ENCODE measurements around the gene CDHR2.

The CDHR2 gene

DNA sequence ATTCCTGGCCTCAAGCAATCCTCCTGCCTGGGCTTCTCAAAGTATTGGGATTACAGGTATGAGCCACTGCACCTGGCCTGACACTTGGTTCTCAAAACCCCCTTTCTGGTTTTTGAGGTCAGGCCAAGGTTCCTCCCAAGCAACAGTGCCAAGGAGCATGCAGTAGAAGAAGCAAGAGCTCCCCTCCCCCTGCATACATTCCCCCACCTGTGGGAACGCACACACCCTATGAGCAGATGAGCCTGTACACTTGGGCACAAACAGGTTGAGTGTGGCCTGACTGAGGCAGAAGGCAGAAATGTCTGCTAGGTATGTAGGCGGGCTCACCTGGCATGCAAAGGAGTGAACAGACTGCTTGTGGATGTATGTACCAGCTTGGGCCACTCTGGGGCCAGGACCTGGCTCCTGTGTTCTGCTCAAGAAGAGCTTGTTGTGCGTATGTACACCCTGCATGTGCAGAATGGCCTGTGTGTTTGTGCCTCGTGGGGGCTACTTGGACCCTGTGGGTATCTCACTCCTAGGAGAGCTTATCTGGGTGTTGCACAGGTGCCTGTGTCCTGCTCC is 59.1 kb downstream of the CDHR2 start:
- TF ChIP-seq, protein P1, sequence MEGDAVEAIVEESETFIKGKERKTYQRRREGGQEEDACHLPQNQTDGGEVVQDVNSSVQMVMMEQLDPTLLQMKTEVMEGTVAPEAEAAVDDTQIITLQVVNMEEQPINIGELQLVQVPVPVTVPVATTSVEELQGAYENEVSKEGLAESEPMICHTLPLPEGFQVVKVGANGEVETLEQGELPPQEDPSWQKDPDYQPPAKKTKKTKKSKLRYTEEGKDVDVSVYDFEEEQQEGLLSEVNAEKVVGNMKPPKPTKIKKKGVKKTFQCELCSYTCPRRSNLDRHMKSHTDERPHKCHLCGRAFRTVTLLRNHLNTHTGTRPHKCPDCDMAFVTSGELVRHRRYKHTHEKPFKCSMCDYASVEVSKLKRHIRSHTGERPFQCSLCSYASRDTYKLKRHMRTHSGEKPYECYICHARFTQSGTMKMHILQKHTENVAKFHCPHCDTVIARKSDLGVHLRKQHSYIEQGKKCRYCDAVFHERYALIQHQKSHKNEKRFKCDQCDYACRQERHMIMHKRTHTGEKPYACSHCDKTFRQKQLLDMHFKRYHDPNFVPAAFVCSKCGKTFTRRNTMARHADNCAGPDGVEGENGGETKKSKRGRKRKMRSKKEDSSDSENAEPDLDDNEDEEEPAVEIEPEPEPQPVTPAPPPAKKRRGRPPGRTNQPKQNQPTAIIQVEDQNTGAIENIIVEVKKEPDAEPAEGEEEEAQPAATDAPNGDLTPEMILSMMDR (IDR thresholded peaks at IDR 0.05): no peak
- no peak for TF ChIP-seq ZFX (IDR thresholded peaks at IDR 0.05; ENCODE audit: borderline replicate concordance)
- no peak overlapping the region for H3K27ac ChIP-seq

DNA sequence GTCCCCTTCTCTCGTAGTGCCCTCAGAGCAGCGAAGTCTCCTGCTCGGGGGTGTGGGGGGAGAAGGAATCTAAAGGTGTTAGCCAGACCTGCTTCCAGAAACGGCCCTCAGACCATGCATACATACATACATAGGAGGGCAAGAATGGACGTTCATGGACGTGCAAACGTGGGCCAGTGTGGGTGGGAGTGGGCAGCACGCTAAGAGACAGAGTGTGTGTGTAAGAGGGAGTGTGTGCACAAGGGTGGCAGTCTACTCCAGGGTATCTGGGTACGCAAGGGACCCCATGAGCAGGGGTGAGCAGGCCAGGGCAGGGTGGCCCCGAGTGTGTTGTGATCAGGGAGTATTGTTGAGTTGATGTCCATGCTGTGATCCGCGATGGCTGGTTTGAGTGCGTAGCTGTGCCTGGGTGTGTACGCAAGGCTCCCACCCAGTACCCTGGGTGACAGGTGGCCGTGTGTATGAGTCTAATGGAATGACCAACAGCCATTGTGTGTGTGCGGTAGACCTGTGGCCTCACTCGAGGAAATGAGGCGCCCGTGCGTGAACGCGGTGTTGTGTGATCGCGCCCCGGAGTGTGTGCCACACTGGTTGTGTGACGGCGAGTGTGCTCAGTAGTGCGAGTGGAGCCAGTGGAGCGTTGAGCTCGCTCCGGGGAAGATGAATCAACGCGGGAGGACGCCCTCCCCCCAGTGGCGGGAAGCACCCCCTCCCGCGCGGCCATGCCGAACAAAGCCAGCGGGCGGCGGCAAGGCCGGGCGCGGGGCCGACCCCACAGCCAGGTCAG is 60.0 kb downstream of the CDHR2 start:
- no peak for TF ChIP-seq ZFX (IDR thresholded peaks at IDR 0.05; ENCODE audit: borderline replicate concordance)
- TF ChIP-seq, protein P1 (IDR thresholded peaks at IDR 0.05): no peak
- peak overlapping the region; percentile 83 for H3K27ac ChIP-seq

DNA sequence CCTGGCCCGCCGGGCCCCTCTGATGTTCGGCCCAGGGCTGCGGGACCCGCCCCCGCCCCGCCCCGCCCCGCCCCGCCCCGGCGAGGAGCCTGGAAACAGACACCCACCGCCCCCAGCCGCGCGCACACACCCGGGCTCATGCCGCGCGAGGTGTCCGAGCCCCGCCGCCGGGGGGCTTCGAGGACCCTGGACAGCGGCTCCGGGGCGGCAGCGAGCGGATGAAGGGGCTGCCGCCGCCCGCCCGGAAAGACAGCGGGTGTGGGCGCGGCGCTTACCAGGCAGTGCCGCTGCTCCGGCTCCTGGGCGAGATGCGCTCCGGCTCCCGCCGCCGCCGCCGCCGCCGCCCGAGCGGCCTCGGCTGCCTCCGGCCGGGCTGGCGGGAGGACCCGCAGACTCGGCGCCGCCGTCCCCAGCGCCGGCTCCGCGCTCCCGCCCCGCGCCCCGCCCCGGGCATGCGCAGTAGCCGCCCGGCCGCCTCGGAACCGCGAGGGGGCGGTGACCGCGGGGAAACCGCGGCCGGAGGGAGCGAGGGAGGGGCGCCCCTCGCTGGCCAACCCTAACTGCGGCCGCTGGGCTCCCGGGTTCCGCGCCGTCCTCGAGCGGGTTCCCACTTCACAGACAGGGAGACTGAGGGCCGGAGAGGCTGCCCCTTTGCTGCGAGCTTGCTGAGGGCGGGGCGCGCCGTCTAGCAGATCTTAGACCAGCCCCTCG is 60.7 kb downstream of the CDHR2 start, which contains the start of gene GPRIN1:
Gene GPRIN1, minus strand, starts transcription at position 433 of the 711 bp plus-strand sequence. CDS start 10,322 bp downstream, outside the sequence.
- peak within 1 kb of the TSS; percentile 83 for H3K27ac ChIP-seq
- TF ChIP-seq, protein P1 (IDR thresholded peaks at IDR 0.05): peak; percentile 61
- TF ChIP-seq ZFX (IDR thresholded peaks at IDR 0.05; ENCODE audit: borderline replicate concordance): no peak

DNA sequence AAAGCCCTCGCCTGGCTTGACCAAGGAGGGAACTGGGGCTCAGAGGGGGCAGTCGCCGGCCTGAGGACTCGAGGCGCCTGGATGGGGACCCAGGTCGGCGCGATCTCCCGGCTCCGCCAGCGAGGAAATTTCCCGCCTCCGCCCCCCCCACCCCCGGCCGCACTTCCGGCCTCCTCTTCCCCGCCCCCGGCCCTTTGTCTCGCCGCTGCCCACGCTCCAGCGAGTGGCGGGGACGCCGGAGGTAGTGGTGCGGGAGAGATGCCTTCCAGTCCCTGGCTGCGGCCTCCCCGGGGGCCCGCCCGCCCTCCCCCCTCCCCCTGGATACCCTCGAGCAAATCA is 61.3 kb downstream of the CDHR2 start:
- H3K27ac ChIP-seq: peak overlapping the region; percentile 83
- no peak for TF ChIP-seq ZFX (IDR thresholded peaks at IDR 0.05; ENCODE audit: borderline replicate concordance)
- TF ChIP-seq, protein P1 (IDR thresholded peaks at IDR 0.05): no peak; the same call in 1 of the 2 replicates

DNA sequence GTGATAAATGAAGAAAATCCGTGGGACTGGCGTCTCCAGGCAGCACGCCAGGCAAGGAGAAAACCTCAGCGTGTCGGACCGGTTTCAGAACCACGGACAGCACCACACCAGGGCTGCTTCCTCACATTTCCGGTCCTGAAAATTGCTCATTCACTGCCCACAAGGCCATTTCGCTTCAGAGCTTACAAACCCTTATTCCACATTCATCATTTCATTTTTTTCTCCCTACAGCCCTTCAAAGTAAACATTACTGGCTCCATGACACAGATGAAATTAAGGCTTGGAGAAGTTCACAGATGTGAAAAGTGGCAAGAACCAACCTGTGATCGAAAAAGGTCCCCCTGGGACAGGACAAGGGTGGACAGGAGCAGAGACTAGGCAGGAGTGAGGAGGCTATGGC is 62.3 kb downstream of the CDHR2 start:
- no peak for TF ChIP-seq ZFX (IDR thresholded peaks at IDR 0.05; ENCODE audit: borderline replicate concordance)
- TF ChIP-seq, protein P1 (IDR thresholded peaks at IDR 0.05): no peak
- no peak overlapping the region for H3K27ac ChIP-seq

DNA sequence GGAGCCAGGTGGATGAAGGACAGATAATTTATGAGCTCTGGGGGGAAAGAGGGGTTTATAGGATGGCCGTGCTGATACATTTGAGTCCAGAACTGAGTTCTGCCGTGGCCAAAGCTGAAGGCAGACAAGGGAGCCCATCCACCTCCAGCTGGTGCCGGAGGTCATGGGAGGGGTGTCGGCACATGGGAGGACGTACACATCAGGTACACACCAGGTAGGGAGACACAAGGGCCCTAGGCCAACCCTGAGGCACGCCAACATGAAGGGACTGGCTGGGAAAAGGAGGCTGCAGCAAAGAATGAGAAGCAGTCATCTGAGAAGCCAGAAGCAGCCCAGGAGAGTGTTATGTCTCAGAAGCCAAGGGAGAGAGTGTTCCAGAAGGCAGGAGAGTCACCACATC is 62.9 kb downstream of the CDHR2 start:
- no peak for TF ChIP-seq ZFX (IDR thresholded peaks at IDR 0.05; ENCODE audit: borderline replicate concordance)
- no peak overlapping the region for H3K27ac ChIP-seq

DNA sequence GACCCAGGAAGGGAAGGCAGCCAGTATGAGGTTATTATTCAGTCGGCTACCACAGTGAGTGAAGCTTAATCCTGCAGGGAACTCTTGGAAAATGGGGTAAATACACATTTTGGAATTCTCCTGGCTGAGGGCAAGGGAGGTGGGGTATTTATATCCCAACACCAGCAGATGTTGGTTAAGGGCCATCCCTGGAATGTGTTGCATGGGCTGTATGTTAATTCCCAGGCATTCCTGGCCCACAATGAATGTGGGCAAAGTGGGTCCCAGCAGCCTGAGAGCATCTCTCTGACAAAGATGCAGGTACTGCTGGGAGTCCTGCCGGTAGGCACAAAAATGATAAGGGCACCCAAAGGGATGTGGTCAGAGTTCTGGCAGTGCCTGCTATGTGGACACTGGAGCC is 63.7 kb downstream of the CDHR2 start:
- no peak overlapping the region for H3K27ac ChIP-seq
- TF ChIP-seq, protein P1 (IDR thresholded peaks at IDR 0.05): no peak
- TF ChIP-seq ZFX (IDR thresholded peaks at IDR 0.05; ENCODE audit: borderline replicate concordance): no peak
